WTC11 (cell line): ENCODE data around the gene MMAB. TPM values are rescaled to one million over a fixed set of nuclear protein-coding genes. Genes with fewer than 3 reads are reported as not detected.

ENCODE experiments used
- ATAC-seq: fragments of 200-7000 bp; cut with Tn5 transposase; 2 replicates; pipeline ENCODE4 v1.10.0; 2021; ENCODE audit warnings: mild to moderate bottlenecking, moderate library complexity
- CTCF ChIA-PET: fragments of 300-600 bp; sonication (Branson Sonifier 250); formaldehyde crosslinking; loops from one replicate; lab custom pipeline; 2021; ENCODE audit warnings: antibody characterized with exemption; lab: Charles Lee
- POLR2A ChIA-PET: fragments of 350-600 bp; sonication (Branson Sonifier 250); formaldehyde crosslinking; loops from one replicate; lab custom pipeline; 2021; ENCODE audit warnings: antibody characterized with exemption; lab: Charles Lee
- DNase-seq: peaks from one replicate; pipeline ENCODE4 v3.0.0; 2021; ENCODE audit warnings: low spot score
- H3K27ac Mint-ChIP-seq: 2 replicates; pipeline ENCODE4 v1.8.0; 2021; ENCODE audit warnings: mixed read lengths
- H3K27me3 Mint-ChIP-seq: 2 replicates; pipeline ENCODE4 v1.8.0; 2021; ENCODE audit warnings: low read depth, mild to moderate bottlenecking, moderate library complexity, mixed read lengths
- H3K36me3 Mint-ChIP-seq: 2 replicates; pipeline ENCODE4 v1.8.0; 2021; ENCODE audit warnings: mixed read lengths
- H3K4me1 Mint-ChIP-seq: 2 replicates; pipeline ENCODE4 v1.8.0; 2022; ENCODE audit warnings: mixed read lengths
- H3K4me3 Mint-ChIP-seq: 2 replicates; pipeline ENCODE4 v1.8.0; 2021; ENCODE audit warnings: mild to moderate bottlenecking, moderate library complexity, mixed read lengths
- H3K9me3 Mint-ChIP-seq: 2 replicates; pipeline ENCODE4 v1.8.0; 2021; ENCODE audit warnings: mixed read lengths
- AR ChIP-seq: fragments of 250-450 bp; sonication (Bioruptor Pico); IDR thresholded peaks from 2 replicates; pipeline ENCODE4 v1.9.0; 2021; ENCODE audit warnings: mild to moderate bottlenecking
- CREB1 ChIP-seq: sonication (generic); formaldehyde crosslinking; IDR thresholded peaks from 2 replicates; pipeline ENCODE4 v1.8.0; 2023; ENCODE audit warnings: mild to moderate bottlenecking, missing genetic modification reagents
- ELF4 ChIP-seq: sonication (generic); formaldehyde crosslinking; IDR thresholded peaks from 2 replicates; pipeline ENCODE4 v1.8.1; 2022; ENCODE audit warnings: low read depth, mild to moderate bottlenecking, moderate library complexity, missing genetic modification reagents
- EMX1 ChIP-seq: fragments of 250-450 bp; sonication (Bioruptor Pico); IDR thresholded peaks from 2 replicates; pipeline ENCODE4 v1.8.0; 2021; ENCODE audit warnings: mild to moderate bottlenecking
- FOXP4 ChIP-seq: sonication (generic); formaldehyde crosslinking; IDR thresholded peaks from 2 replicates; pipeline ENCODE4 v1.8.0; 2022; ENCODE audit warnings: mild to moderate bottlenecking, missing genetic modification reagents
- HMGA2 ChIP-seq: fragments of 250-450 bp; sonication (Bioruptor Pico); IDR thresholded peaks from 2 replicates; pipeline ENCODE4 v1.4.0; 2021; ENCODE audit warnings: mild to moderate bottlenecking, moderate library complexity
- IRF2 ChIP-seq: sonication (generic); formaldehyde crosslinking; IDR thresholded peaks from 2 replicates; pipeline ENCODE4 v1.8.0; 2022; ENCODE audit warnings: low read depth, missing genetic modification reagents, borderline replicate concordance
- KAT7 ChIP-seq: sonication (generic); formaldehyde crosslinking; IDR thresholded peaks from 2 replicates; pipeline ENCODE4 v1.8.1; 2023; ENCODE audit warnings: missing genetic modification reagents, mild to moderate bottlenecking, borderline replicate concordance
- MYBL2 ChIP-seq: sonication (generic); formaldehyde crosslinking; IDR thresholded peaks from 2 replicates; pipeline ENCODE4 v1.8.1; 2023; ENCODE audit warnings: mild to moderate bottlenecking, moderate library complexity, missing genetic modification reagents
- NFATC4 ChIP-seq: fragments of 250-450 bp; sonication (Bioruptor Pico); IDR thresholded peaks from 2 replicates; pipeline ENCODE4 v1.9.0; 2021; ENCODE audit warnings: mild to moderate bottlenecking
- NFE2L1 ChIP-seq: sonication (generic); formaldehyde crosslinking; IDR thresholded peaks from 2 replicates; pipeline ENCODE4 v1.8.1; 2023; ENCODE audit warnings: missing genetic modification reagents
- NFYB ChIP-seq: sonication (generic); formaldehyde crosslinking; conservative IDR thresholded peaks from 2 replicates; pipeline ENCODE4 v1.8.0; 2022; ENCODE audit warnings: low read depth, missing genetic modification reagents
- NR1H2 ChIP-seq: sonication (generic); formaldehyde crosslinking; IDR thresholded peaks from 2 replicates; pipeline ENCODE4 v1.9.0; 2021; ENCODE audit warnings: mild to moderate bottlenecking, moderate library complexity, missing genetic modification reagents
- ZBTB43 ChIP-seq: sonication (generic); formaldehyde crosslinking; IDR thresholded peaks from 2 replicates; pipeline ENCODE4 v1.8.1; 2023; ENCODE audit warnings: mild to moderate bottlenecking, missing genetic modification reagents
- total RNA-seq: library from RNA; stranded (reverse); gene quantifications from 3 replicates; pipeline ENCODE4 v1.2.3, GENCODE V29; 2021
- TF ChIP-seq, protein P1 (sequence below): sonication (generic); formaldehyde crosslinking; IDR thresholded peaks from 2 replicates; pipeline ENCODE4 v1.8.0; 2023; ENCODE audit warnings: mild to moderate bottlenecking, missing genetic modification reagents
- TF ChIP-seq, protein P2 (sequence below): sonication (generic); formaldehyde crosslinking; IDR thresholded peaks from 2 replicates; pipeline ENCODE4 v1.8.1; 2022; ENCODE audit warnings: mild to moderate bottlenecking, moderate library complexity, missing genetic modification reagents
- TF ChIP-seq, protein P3 (sequence below): fragments of 250-450 bp; sonication (Bioruptor Pico); conservative IDR thresholded peaks from 2 replicates; pipeline ENCODE4 v1.9.0; 2021; ENCODE audit warnings: mild to moderate bottlenecking
- TF ChIP-seq, protein P4 (sequence below): sonication (generic); formaldehyde crosslinking; conservative IDR thresholded peaks from 2 replicates; pipeline ENCODE4 v1.8.1; 2022; ENCODE audit warnings: mild to moderate bottlenecking, missing genetic modification reagents
- TF ChIP-seq, protein P5 (sequence below): sonication (generic); formaldehyde crosslinking; IDR thresholded peaks from 2 replicates; pipeline ENCODE4 v1.8.1; 2022; ENCODE audit warnings: low read depth, mild to moderate bottlenecking, moderate library complexity, missing genetic modification reagents, borderline replicate concordance
- TF ChIP-seq, protein P6 (sequence below): fragments of 250-450 bp; sonication (Bioruptor Pico); IDR thresholded peaks from 2 replicates; pipeline ENCODE4 v2.1.2; 2022; ENCODE audit warnings: mild to moderate bottlenecking, moderate library complexity

MMAB gene
- total RNA-seq, 1 experiment from 2014 or later = 22.0 TPM

GRCh38 chr12:109557200-109557599 lies 16.1 kb downstream of the MMAB start:
- CTCF ChIA-PET = no interaction called here
- no peak for DNase-seq
- POLR2A ChIA-PET = no interaction called here
- peaks cover 4% of the 10 kb centered on the region; the same call in 1 of the 2 replicates for H3K9me3 Mint-ChIP-seq
- no peak for ATAC-seq
- H3K36me3 Mint-ChIP-seq = peaks cover 7% of the 10 kb centered on the region
- TF ChIP-seq, protein P1, sequence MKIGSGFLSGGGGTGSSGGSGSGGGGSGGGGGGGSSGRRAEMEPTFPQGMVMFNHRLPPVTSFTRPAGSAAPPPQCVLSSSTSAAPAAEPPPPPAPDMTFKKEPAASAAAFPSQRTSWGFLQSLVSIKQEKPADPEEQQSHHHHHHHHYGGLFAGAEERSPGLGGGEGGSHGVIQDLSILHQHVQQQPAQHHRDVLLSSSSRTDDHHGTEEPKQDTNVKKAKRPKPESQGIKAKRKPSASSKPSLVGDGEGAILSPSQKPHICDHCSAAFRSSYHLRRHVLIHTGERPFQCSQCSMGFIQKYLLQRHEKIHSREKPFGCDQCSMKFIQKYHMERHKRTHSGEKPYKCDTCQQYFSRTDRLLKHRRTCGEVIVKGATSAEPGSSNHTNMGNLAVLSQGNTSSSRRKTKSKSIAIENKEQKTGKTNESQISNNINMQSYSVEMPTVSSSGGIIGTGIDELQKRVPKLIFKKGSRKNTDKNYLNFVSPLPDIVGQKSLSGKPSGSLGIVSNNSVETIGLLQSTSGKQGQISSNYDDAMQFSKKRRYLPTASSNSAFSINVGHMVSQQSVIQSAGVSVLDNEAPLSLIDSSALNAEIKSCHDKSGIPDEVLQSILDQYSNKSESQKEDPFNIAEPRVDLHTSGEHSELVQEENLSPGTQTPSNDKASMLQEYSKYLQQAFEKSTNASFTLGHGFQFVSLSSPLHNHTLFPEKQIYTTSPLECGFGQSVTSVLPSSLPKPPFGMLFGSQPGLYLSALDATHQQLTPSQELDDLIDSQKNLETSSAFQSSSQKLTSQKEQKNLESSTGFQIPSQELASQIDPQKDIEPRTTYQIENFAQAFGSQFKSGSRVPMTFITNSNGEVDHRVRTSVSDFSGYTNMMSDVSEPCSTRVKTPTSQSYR (CRISPR knock-in tag) = no peak
- TF ChIP-seq CREB1 (CRISPR knock-in tag) (no peak), KAT7 (CRISPR knock-in tag) (no peak), FOXP4 (CRISPR knock-in tag) (no peak), EMX1 (CRISPR knock-in tag) (no peak), MYBL2 (no peak), ELF4 (CRISPR knock-in tag) (no peak), AR (CRISPR knock-in tag) (no peak), HMGA2 (no peak), NFE2L1 (CRISPR knock-in tag) (no peak), NR1H2 (CRISPR knock-in tag) (no peak), NFATC4 (CRISPR knock-in tag) (no peak), NFYB (CRISPR knock-in tag) (no peak), IRF2 (no peak), ZBTB43 (CRISPR knock-in tag) (no peak)
- TF ChIP-seq, protein P2, sequence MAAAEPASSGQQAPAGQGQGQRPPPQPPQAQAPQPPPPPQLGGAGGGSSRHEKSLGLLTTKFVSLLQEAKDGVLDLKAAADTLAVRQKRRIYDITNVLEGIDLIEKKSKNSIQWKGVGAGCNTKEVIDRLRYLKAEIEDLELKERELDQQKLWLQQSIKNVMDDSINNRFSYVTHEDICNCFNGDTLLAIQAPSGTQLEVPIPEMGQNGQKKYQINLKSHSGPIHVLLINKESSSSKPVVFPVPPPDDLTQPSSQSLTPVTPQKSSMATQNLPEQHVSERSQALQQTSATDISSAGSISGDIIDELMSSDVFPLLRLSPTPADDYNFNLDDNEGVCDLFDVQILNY = no peak
- TF ChIP-seq, protein P3, sequence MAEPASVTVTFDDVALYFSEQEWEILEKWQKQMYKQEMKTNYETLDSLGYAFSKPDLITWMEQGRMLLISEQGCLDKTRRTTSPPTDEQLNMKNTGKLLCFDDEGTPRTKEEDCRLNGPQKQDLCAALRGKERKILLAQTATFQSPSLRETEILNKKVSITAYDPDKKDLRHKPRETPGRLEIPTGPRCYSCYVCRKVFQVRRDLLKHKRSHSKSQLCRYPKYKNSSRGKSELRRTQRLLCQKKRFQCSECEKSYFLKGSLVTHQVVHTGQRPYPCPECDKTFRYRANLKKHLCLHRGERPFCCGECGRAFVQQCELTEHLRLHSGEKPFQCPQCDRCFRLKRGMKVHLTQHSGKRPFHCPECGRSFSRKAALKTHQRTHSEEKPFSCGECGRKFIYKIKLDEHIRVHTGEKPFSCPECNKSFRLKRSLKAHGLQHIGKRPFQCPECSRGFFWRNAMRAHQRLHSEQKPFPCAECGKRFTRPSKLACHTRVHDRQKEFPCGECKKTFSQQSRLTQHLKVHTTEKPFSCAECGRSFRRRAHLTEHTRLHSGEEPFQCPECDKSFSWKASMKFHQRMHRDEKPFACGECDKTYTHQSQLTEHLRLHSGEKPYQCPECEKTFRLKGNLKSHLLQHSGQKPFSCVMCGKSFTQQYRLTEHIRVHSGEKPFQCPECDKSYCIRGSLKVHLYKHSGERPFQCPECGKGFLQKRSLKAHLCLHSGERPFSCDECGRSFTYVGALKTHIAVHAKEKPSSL (CRISPR knock-in tag) = no peak
- TF ChIP-seq, protein P4, sequence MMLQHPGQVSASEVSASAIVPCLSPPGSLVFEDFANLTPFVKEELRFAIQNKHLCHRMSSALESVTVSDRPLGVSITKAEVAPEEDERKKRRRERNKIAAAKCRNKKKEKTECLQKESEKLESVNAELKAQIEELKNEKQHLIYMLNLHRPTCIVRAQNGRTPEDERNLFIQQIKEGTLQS (CRISPR knock-in tag) = no peak
- TF ChIP-seq, protein P5, sequence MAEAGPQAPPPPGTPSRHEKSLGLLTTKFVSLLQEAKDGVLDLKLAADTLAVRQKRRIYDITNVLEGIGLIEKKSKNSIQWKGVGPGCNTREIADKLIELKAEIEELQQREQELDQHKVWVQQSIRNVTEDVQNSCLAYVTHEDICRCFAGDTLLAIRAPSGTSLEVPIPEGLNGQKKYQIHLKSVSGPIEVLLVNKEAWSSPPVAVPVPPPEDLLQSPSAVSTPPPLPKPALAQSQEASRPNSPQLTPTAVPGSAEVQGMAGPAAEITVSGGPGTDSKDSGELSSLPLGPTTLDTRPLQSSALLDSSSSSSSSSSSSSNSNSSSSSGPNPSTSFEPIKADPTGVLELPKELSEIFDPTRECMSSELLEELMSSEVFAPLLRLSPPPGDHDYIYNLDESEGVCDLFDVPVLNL (CRISPR knock-in tag) = no peak
- TF ChIP-seq, protein P6, sequence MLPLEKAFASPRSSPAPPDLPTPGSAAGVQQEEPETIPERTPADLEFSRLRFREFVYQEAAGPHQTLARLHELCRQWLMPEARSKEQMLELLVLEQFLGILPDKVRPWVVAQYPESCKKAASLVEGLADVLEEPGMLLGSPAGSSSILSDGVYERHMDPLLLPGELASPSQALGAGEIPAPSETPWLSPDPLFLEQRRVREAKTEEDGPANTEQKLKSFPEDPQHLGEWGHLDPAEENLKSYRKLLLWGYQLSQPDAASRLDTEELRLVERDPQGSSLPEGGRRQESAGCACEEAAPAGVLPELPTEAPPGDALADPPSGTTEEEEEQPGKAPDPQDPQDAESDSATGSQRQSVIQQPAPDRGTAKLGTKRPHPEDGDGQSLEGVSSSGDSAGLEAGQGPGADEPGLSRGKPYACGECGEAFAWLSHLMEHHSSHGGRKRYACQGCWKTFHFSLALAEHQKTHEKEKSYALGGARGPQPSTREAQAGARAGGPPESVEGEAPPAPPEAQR = no peak
- no peak overlapping the region for H3K27ac Mint-ChIP-seq
- H3K4me3 Mint-ChIP-seq = no peak overlapping the region
- no peaks in the 10 kb centered on the region for H3K27me3 Mint-ChIP-seq
- H3K4me1 Mint-ChIP-seq = peaks cover 3% of the 10 kb centered on the region; the same call in 1 of the 2 replicates
